ENCODE data around the gene CNIH2.

DNA sequence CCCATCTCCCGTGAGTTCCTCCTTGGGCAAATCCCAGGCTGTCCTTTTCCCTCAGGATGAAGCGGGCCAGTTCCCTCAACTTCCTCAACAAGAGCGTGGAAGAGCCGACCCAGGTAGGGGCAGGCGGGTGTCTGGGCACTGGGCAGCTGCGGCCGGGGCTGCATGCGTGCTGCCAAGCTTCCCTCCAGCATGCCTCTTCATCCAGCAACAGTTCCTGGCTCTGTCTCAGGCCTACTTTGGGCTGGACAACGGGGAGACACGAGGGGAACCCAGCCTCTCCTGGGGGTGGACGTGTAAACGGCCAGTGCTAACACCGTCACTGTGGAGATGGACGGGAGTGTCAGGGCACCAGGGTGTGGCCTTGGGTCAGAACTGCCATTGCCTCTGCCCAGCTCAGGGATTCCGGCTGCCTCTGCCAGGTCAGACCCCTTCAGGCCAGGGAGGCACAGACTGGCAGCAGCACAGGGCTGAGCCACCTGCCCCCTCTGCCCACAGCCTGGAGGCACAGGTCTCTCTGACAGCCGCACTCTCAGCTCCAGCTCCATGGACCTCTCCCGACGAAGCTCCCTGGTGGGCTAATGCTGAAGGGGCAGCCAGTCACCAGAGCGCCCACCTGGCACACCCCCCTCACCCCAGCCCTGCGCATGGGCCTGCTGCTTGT is 11.5 kb upstream of the CNIH2 start:
- TF ChIP-seq JUNB (IDR thresholded peaks at IDR 0.05; ENCODE audit: unreplicated experiment) = no peak
- TF ChIP-seq, protein P1, sequence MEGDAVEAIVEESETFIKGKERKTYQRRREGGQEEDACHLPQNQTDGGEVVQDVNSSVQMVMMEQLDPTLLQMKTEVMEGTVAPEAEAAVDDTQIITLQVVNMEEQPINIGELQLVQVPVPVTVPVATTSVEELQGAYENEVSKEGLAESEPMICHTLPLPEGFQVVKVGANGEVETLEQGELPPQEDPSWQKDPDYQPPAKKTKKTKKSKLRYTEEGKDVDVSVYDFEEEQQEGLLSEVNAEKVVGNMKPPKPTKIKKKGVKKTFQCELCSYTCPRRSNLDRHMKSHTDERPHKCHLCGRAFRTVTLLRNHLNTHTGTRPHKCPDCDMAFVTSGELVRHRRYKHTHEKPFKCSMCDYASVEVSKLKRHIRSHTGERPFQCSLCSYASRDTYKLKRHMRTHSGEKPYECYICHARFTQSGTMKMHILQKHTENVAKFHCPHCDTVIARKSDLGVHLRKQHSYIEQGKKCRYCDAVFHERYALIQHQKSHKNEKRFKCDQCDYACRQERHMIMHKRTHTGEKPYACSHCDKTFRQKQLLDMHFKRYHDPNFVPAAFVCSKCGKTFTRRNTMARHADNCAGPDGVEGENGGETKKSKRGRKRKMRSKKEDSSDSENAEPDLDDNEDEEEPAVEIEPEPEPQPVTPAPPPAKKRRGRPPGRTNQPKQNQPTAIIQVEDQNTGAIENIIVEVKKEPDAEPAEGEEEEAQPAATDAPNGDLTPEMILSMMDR (conservative IDR thresholded peaks at IDR 0.05; ENCODE audit: low read depth in 2 of 2) = no peak
- TF ChIP-seq, protein P2, sequence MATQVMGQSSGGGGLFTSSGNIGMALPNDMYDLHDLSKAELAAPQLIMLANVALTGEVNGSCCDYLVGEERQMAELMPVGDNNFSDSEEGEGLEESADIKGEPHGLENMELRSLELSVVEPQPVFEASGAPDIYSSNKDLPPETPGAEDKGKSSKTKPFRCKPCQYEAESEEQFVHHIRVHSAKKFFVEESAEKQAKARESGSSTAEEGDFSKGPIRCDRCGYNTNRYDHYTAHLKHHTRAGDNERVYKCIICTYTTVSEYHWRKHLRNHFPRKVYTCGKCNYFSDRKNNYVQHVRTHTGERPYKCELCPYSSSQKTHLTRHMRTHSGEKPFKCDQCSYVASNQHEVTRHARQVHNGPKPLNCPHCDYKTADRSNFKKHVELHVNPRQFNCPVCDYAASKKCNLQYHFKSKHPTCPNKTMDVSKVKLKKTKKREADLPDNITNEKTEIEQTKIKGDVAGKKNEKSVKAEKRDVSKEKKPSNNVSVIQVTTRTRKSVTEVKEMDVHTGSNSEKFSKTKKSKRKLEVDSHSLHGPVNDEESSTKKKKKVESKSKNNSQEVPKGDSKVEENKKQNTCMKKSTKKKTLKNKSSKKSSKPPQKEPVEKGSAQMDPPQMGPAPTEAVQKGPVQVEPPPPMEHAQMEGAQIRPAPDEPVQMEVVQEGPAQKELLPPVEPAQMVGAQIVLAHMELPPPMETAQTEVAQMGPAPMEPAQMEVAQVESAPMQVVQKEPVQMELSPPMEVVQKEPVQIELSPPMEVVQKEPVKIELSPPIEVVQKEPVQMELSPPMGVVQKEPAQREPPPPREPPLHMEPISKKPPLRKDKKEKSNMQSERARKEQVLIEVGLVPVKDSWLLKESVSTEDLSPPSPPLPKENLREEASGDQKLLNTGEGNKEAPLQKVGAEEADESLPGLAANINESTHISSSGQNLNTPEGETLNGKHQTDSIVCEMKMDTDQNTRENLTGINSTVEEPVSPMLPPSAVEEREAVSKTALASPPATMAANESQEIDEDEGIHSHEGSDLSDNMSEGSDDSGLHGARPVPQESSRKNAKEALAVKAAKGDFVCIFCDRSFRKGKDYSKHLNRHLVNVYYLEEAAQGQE (IDR thresholded peaks at IDR 0.05; ENCODE audit: unreplicated experiment) = no peak
- no peak for TF ChIP-seq NANOG (IDR thresholded peaks at IDR 0.05; ENCODE audit: borderline replicate concordance)
- TF ChIP-seq POLR2AphosphoS5 (IDR thresholded peaks at IDR 0.05; ENCODE audit: low read depth) = no peak
- TF ChIP-seq EZH2phosphoT487 (IDR thresholded peaks at IDR 0.05; ENCODE audit: unreplicated experiment) = no peak
- TF ChIP-seq CREB1 (CRISPR knock-in tag; IDR thresholded peaks at IDR 0.05; ENCODE audit: low read depth) = no peak
- TF ChIP-seq EZH2 (IDR thresholded peaks at IDR 0.05; ENCODE audit: low read depth, unreplicated experiment) = no peak
- TF ChIP-seq ZNF331 (CRISPR knock-in tag; IDR thresholded peaks at IDR 0.05; ENCODE audit: low read depth) = no peak
- no peak for TF ChIP-seq ZNF114 (CRISPR knock-in tag; IDR thresholded peaks at IDR 0.05)
- TF ChIP-seq, protein P3, sequence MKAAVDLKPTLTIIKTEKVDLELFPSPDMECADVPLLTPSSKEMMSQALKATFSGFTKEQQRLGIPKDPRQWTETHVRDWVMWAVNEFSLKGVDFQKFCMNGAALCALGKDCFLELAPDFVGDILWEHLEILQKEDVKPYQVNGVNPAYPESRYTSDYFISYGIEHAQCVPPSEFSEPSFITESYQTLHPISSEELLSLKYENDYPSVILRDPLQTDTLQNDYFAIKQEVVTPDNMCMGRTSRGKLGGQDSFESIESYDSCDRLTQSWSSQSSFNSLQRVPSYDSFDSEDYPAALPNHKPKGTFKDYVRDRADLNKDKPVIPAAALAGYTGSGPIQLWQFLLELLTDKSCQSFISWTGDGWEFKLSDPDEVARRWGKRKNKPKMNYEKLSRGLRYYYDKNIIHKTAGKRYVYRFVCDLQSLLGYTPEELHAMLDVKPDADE (IDR thresholded peaks at IDR 0.05) = no peak
- TF ChIP-seq STAT1 (IDR thresholded peaks at IDR 0.05; ENCODE audit: unreplicated experiment) = no peak

Measured in GM23338 (cell line).